Stimulated activated CD8-positive, alpha-beta memory T cell treated with anti-CD3 and anti-CD28 coated beads, Interleukin-2, amount 100 ng/mL, for 1 hour (primary cell): ENCODE measurements around the gene THSD7B.

Source experiments
- DNase-seq, 2 donors: peaks; one replicate each; pipeline ENCODE4 v3.0.0-alpha.2; 2020; ENCODE audit warnings: low read depth in 2 of 2

The THSD7B gene

DNA sequence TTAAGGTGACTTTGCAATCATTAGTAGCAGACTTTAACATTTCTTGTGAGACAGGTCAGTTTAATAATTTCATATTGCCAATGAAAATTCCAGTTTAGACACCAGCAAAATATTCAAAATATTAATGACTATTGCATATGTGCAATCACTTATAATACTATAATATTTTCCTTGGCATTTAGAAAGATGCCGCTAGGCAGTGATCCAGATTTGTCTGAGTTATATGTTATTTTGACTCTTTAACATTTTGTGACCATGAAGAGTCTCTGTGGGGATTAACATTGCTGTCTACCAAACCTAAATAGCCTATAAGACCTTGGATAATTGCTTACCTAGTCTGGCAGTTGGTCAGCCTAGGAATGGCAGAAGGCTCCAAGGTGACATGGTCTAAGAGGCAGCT lies 389.6 kb downstream of the THSD7B start:
- DNase-seq = no peak

DNA sequence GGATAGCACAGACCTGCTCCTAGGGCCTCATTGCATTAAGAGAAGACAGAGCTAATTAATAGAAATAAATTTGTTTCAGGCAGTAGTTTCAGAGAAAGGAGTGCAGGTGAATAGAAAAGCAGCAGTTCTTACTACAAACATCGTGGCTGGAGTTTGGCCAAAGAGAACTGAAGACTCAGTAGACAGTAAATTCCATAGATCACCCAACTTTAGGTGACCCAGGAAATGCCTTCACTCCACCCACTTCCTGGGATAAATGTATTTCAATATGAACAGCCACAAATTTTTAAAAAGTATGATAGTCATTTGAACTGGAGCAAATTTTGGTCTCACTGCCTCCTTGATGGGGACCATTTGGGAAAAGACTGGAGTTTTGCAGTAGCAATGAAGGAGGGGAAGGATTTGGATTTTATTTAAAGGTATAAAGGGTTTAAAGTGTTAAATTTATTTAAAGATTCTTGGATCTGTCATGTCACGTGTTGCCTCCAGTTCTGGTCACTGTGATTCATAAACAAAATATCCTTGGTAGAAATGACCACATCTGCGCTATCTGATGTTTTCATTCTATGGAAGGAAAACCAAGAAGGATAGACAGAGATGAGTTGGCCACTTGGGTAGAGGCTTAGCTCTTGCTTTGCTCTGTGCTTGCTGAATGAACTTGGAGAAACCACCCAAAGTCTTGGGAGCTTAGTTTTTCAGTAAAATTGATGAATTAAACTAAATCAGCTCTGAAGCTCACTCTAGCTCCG lies 390.2 kb downstream of the THSD7B start:
- DNase-seq = no peak

DNA sequence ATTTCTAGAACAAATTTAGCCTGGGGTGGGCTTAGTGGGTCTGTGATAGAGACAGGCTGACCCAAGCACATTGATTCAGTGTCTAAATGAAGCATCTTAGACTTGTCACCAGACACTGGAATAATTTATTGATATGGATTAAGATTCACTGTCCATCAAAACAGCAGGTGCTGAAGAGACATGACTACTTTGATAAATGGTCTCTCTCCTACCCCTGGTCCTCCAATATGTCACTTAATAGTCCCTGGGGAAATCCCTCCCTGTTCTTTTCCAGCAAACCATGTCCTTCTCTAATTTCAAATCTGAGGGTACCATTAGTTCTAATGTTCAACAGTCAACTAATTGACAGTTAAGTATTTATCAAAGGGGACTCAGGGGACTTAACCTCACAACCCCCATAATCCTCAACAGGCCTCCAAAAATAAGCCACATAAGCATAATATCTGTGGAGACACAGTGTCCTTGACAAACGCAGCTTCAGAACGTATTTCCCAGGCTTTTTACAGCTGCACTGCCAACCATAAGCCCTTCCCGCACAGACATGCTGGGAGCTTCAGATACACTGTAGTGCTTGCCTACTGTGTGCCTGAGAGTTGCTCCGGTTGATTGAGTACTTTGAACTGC lies 391.0 kb downstream of the THSD7B start:
- DNase-seq = no peak

DNA sequence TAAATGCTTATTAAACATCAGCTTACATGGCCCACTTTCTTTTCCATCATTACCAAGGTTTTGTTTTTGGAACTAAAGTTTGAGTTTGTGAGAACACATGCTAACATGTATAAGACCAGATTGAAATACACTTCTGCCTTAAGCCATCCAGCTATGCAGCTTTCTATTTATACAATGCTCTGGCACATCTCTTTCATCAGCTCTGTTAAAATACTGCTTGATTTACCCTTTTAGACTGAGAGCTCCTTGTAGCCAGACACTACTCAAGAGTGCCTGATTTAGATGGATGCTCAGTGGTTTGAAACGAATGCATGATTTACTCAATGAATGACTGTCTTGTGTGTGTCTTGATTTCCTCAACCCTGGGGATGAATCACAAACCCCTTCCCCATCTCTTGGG lies 392.5 kb downstream of the THSD7B start:
- no peak for DNase-seq

DNA sequence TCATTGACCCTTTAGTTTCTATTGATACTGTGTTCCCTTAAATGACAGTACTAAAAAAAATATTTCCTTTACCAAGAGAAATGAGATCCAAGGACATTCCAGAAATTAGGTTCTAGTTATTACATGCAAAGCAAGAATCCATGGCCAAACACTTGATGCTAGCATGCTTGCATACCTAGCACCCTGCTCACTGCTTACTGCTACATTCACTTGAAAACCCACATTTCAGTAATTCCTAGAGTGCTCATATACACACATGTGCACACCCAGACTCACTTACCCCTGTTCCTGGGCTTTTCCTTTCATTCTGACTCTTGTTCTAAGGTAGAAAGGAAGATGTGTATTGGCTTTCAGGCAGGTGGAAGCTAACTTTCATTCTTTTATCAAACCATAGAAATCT lies 395.9 kb downstream of the THSD7B start:
- no peak for DNase-seq

DNA sequence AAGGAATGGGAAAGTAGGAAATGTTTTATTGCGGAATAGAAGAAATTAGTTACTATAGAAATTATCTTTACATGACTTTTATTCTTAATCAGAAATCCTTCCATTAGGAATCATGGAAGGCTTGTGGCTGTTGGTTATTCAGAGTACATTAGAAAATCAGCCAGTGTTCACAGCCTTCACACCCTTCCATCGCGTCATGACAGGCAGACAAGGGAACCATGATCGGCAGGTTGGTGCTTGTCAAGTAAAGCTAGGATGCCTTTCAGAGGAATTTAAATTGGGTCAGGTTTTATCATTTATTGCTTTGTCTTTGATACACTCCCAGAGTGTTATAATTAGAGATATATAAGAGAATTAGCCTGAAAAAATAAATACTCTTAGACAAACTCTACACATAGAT lies 400.6 kb downstream of the THSD7B start:
- DNase-seq = no peak

DNA sequence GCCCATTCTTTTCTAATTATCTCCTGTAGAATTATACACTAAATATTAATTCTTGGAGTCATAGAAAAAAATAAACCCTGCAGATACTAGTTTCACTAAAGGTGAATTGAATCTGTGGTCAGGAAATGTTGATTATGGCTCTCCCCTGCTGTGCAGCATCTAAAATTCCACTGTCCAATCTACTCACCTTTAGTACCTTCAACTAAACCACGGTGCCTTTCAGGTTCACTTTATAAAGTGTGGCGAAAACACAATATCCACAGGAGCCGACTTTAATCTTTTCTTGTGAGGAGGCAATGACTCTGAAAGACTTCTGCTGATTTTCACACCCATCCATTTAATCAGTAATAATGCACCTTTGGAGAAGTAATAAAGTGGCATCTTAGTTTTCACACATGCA lies 402.3 kb downstream of the THSD7B start:
- DNase-seq = no peak

DNA sequence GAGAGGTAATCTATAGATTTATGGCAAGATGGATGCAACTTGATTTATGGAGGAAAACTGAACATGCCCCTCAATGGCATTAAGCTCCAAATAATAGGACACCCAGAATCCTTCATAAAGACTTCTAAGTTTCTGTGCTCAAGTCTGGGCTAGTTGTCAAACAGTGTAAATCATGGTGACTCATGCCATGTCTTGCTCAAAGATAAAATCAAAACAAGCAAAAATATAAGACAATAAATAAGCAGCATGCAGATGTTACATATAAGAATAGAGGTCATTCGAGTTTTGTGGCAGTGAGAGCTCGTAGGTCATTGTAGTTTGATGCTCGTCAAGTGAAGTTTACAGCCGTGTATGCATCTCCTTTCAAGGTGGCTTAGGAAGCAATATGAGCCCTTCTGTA lies 403.2 kb downstream of the THSD7B start:
- DNase-seq = no peak

DNA sequence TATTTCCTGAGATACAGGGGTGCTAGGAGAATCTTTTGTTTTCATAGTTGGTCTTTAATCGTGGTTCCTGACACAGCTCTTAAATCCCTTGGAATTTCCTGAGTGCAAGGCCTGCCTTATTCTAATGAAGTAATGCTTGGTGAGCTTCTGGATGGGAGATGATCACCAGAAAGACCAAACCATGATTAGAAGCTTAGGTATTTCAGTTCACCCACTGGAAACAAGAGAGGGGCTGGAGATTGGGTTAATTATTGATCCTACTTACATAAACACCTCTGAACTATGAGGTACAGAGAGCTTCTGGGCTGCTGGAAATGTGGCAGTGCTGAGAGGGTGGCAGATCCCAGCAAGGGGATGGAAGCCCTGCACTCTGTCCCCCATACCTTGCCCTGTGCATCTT lies 406.8 kb downstream of the THSD7B start:
- DNase-seq = no peak

DNA sequence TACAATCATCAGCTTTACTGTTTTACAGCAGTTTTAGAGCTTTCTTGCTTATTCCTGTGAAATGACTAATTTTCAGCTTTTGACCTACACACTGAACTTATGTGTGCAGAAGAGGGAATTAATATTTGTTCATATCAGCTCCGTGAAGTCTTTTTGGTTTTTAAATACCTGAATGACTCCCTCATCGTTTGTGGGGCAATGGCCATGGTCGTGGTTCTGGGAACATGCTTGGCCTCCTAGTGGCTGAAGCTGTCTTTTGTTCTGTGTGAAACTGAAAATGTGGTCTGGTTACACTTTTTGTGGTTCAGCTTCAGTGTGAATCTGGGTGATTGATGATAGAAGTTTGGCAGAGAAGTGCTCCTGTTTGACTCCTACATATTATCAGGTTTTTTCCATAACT lies 408.1 kb downstream of the THSD7B start:
- DNase-seq = no peak

DNA sequence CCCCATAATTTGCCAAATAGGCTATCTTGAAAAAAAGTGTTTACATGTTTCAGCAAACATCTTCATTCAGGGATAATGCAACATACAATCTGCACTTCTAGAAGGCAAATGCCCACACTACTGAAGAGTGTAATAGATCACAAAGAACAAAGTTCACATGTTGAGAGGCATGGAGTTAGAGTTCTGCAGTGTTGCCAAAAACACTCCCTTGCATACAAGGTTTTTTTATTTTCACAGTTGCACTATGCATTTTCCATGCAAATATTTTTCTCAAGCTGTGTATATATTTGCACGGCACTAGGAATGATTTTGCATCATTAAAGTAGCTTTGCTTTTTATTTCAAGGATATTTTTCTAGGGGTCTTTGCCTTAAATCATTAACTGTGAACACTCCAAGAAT lies 409.9 kb downstream of the THSD7B start:
- DNase-seq = no peak

DNA sequence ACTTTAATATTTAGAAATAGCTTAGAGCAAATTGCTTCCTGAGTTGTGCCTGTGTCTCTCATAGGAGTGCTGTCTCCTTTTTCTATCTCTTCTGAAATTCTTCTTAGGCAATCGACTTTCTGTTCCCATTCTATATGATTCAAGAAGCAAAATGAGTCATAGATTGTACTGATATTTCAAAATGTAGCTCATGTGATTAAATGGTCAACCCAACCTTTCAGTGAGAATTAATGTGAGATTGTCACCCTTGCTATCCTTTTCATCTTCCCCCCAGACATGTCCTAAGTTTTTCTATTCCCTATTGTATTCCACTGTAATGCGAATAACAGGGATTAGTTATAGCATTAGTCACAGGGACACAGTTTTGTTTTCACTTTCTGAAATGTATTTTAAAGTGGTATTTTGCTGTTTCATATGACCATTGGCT lies 413.6 kb downstream of the THSD7B start:
- no peak for DNase-seq

DNA sequence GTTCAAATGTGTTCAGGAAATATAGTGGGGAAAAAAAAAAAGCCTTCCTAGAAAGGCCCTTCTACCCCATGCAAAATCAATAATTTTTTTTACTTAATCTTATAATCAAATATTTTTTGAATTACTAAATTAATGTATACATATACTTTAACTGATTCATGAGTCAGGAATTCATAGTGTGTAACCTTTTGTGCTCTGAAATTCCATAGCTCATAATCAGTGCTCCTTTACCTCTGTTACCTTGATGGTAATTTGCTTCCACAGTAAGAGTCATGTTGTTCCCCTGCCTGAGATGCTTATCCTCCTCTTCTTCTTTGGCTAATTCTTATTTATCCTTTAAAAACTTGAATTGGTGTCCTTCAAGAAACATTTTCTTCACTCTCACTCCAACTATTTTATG lies 414.2 kb downstream of the THSD7B start:
- no peak for DNase-seq

DNA sequence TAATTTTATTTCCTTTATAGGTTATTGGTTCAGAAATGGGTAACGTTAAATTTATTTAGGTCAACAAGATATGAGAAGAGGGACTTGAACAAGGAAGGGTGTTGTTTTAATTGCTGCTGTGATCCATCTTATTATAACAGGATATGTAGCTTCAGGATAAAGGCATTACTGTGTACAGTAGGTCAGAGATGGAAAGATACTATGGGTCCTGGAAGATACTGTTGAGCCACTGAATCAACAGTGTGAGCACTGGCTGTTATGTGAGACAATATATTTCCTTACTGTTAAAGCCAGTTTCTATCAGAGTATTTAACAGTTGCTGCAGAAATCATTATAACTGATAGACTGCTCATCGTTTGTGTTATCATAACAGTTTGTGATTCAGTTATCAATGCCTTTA lies 414.7 kb downstream of the THSD7B start:
- no peak for DNase-seq

DNA sequence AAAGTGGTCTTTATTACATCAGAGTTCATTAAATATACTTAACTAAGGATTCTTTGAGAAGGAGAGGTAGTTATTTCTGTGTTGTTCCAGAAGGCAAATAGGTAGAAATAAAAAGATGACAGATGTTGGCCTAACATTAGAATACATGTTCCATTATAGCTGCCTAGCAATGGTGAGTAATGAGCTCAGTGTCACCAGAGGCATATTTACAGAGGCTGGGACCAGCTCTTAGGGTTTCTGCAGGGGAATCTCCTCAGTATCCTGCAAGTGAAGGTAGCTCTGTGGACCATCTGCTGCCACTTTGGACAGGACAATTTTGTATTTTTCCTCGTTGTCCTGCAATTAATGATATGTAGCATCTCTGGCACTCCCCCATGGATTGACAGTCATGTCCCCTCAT lies 416.0 kb downstream of the THSD7B start:
- DNase-seq = no peak

DNA sequence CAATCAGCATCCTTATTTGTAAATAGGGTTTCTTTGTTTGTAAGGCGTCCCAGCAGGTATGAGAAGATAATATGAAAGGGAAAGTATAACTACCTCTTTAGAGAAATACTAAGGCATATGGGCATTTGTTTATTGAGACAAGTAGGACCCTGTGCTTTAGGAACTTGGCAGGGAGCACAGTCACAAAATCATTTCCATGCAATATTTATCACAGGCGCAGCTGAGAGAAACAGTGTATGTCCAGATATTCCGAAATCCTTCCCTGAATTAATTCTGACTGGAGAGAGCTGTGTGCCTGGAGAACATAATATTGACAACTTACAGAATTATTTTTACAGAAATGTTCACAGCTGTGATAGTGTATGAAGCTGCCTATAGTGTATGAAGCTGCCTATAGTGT lies 416.7 kb downstream of the THSD7B start:
- no peak for DNase-seq

DNA sequence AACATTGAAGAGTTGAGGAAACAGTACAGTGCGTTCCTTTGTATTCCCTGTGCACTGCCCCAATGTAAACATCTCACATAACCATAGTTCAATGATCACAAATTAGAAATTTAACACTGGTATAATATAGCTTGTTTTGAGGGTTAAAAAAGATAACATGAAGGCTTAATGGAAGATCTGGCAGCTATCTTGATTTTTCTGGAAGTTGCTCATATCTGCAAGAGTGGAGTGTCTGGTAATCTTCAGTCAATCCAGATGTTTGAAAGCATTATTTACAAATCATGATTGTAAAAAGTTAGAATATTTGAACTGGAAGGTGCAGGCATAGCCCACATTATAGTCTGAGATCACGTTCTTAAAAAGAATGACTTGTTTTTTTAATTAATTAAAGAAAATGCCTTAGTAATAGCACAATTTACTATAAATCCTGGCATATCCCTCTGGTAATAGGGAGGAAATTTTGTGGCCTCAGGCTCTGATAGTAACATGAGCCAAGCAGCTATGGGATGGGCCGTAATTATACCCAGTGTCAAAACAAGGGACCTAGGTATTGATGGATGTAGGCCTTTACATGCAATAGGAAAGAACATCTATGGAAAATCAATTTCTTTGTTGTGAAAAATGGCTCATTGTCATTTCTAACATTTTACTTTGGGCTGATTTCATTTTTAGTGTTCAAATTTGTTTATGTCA lies 418.0 kb downstream of the THSD7B start:
- DNase-seq = no peak

DNA sequence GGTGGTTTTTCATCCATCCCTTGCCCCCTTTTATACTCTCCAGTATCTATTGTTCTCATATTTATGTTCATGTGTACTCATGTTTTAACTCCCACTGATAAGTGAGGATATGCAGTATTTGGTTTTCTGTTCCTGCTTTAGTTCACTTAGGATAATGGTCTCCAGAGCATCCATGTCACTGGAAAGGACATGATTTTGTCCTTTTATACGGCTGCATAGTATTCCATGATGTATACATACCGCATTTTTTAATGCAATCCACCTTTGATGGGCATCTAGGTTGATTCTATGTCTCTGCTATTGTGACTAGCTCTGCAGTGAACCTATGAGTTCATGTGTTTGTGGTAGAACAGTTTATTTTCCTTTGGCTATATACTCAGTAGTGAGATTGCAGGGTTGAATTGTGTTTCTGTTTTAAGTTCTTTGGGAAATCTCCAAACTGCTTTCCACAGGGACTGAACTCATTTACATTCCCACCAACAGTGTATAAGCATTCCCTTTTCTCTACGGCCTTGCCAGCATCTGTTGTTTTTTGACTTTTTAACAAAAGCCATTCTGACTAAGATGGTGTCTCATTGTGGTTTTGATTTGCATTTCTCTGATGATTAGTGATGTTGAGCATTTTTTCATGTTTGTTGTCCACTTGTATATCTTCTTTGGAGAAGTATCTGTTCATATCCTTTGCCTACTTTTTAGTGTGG lies 420.2 kb downstream of the THSD7B start:
- DNase-seq = no peak

DNA sequence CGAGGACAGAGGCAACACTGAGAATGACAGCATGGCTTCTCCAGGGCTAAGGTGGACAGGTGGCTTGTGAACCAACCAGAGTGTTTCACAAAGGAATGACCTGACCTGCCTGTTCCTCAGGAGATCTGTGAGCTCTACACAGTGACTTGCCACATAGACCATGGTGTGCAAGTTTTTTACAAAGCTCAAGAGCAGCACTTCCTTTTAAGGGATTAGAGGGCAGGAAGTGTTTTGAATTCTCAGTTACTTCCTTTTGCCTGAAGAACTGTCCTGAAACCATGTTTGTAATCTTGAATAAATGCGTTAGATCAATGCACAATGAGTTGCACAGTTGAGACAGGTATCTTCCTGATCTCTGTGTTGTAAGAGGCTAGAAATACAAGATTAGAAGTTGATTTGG lies 421.9 kb downstream of the THSD7B start:
- DNase-seq = no peak

DNA sequence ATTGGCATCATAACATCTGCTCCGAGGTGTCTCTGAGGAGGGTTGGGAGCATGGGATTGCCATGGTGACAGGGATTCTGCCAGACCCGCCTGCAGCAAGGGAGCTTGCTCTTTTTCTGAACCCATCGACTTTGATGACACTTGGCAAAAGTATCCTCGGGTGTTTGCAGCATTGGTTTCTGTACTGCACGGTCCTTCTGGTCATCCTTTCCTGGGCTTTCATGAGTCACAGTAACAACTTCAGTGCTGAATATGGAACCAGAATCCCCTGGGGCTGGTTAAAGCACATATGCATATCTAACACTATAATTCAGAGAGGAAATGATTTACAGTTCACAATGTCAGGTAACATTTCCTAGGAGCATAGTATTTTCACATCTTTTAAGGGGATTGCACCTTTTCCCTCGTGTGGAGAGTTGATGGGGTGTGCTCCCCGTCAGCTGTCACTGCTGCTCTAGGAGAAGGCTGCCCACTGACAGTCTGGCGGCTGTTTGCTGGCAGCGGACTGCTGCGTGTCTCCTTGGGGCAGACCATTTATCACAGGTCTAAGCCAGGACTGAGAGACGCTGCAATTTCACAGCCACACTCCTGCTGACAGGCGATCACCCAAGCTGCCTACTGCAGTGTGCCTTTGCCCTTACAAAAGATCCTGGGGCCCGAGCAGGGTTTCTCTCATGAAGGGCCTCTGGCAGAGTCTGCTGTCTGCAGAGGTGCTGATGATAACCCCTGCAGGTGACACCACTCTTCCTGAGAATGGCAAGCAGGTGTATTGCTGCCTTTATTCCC lies 425.3 kb downstream of the THSD7B start:
- no peak for DNase-seq

DNA sequence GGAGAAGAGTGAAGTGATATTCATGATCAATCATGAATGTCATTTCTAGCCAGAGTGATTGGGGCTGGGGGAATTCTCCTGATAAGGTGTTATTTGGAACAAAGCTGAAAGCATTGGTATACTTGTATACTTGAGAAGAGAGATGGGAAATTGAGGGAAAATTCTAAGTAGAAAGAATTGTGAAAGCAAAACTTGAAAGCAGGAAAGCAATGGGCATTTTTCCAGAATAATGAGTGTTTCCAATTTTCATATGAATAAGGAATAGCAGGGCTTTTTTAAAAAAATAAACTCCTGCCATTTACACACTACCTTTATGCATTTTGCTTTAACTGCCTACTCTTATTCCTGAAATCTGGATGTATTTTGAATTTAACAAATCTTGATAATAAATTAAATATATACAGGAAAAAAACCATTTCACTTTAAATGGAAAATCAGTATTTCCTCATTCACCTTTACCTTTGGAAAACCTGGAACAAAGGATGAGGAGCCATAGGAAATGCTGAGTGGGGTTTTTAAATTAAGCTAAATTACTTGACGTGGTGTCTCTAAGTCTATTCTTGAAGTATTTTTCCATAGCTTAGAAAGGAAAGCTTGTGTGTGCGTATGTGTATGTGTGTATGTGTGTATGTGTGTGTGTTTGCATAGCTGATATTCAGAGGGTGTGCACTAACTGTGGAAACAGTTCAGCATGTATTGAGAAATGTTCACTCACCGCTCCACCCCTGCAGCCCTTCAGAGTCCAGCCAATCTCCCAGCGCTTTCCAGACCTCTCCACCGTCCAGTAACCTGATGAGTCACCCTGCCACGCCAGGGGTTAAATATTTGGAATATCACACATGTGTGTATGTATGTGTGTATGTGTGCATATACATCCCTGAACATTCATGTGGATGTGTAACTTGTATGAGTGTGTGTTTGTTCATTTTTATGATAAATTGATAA lies 427.3 kb downstream of the THSD7B start:
- DNase-seq = no peak
